DMS79 (cell line): ENCODE results near the gene ADCY4.
"Not testable (repeated sequence)": the region's sequence is repeated elsewhere in the genome, so short reads cannot be mapped to it uniquely, and the experiment has no call there.

Experiments
- DNase-seq: peaks from one replicate; lab custom pipeline; 2025; lab: John Stamatoyannopoulos, UW

Gene ADCY4

DNA sequence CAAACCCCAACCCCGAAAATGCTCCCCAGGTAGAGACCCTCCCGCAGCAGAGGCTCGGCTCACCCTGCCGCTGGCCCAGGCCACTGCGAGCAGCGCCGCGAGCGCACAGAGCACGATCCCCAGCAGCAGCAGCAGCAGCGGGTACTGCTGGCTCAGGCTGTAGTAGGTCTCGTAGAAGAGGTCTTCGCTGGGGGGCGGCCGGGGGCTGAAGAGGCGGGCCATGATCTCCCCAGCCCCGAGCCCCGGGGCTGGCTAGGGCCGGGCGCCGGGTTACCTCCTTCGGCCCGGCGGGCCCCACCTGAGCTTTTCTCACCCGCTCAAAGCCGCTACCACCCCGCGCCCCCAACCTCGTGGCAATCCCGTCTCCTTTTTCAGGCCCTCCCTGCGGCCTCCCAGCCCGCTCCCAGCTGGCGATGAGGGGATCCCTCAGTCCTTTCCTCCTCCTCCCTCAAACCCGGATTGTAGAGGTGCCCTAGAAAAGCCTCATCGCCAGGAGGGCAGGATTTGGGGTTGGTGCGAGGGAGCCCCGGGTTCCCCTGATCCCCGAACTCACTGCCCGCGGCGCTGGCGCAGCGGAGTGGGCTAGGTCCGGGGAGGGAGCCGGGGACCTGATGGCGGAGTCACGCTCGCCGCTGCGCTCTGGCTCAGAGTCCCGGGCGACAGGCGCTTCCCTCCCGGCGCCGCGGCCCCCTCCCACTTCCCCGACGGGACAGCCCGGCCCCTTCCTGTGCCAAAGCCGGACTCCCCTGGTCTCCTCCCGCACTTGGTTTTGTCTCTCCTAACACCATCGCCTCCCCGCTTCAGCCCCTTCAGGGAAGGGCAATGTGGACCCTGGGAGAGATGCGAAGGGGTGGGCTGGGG lies at the start of gene ADCY4:
Gene ADCY4 (minus strand): TSS at position 641 of the 861 bp plus-strand sequence. CDS start 419 bp downstream, at position 222.
- DNase-seq, result no peak

DNA sequence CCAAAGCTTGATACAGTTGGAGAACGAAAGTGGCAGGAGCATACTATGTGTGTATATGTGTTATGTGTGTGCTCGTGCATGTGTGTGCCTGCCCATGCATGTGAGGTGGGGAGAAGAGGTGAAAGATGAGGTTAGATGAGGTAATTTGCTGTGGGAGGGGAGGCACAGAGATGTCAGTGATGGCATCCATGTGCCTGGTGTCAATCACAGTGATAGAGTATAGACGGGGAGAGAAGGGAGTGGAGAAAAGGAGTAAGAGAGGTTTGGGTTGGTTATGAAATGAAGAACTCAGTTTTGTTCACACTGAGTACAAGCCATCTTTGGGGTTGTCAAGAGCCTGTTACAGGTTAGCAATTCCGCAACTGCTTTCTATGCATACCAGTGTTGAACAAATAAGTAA lies 49.3 kb upstream of the ADCY4 start:
- no peak for DNase-seq

DNA sequence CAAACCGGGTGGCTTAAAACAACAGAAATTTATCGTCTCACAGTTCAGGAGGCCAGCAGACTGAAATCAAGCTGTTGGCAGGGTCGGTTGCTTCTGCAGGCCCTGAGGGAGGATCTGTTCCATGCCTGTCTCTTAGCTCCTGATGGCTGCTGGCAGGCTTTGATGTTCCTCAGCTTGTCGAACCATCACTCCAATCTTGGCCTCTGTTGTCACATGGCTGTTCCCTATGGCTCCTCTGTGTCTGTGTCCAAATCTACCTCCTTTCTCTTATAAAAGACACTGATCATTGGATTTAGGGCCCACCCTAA lies 47.1 kb upstream of the ADCY4 start:
- DNase-seq, result no peak

DNA sequence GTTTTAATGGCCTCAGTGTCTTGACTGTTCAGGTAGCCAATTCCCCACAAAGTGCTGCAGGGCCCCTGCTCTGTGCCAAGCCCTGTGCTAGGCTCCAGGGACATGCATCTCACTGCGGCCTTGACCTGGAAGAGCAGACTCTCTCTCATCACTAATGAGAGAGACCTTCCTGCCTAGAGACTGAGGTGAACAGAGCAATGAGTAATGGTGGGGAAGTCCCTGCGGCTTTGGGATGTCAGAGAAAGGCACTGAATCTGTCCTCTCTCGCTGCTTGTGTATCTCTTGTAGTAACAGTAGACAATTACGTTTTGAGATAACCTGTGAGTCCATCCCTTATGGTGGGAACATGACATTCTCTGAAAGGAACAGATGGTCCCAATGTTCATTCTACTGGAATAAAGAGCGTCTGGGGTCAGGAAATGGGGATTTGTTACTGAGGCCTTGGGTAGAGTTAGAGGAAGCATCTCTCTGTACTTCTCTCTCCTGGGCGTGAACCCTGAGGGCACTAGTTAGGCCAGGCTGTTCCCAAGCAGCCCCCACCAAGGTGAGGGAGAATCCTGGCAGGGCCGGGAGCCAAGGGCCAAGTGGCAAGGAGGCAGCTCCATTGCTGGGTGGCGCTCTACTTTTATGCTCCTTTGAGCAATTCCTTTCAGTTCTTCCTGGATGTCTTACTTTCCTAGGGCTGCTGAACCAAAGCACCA lies 46.6 kb upstream of the ADCY4 start:
- DNase-seq, result no peak

DNA sequence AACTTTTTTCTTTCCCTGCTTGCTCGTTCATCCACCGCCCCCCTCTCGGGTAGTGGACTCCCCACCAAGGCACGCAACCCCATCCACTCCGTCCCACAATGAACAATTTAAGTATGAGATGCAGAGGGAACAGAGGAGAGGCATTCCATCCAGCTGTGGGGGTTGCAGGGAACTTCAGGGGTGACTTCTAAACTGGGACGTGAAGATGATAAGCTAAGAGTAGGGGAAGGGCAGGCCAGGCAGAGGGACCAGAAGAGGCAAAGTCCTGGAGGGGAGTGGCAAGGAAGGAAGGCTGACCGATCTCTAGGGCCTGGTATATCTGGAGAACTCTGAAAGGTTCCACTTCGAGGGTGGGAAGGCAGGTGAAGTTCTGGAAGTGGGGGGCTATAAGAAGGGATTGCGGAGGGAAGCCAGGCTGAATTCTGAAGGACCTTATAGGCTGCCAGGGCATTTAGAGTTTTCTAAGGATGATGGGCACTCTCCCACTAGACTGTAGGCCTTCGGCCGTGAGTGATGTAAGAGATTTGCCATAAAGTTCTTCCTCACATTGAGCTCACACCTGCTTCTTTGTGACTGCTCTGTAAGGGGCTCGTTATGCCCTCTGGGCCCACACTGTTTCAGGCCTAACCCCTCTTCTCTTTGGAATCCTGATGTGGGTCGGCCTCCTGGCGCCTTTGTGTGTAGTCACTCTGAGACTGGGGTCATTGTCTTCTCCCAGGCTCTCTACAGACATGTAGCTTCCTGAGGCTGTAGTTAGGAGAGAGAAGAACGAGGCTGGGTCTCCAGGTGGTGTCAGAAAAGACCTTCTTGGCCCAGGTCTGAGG lies 45.2 kb upstream of the ADCY4 start:
- DNase-seq, result no peak

DNA sequence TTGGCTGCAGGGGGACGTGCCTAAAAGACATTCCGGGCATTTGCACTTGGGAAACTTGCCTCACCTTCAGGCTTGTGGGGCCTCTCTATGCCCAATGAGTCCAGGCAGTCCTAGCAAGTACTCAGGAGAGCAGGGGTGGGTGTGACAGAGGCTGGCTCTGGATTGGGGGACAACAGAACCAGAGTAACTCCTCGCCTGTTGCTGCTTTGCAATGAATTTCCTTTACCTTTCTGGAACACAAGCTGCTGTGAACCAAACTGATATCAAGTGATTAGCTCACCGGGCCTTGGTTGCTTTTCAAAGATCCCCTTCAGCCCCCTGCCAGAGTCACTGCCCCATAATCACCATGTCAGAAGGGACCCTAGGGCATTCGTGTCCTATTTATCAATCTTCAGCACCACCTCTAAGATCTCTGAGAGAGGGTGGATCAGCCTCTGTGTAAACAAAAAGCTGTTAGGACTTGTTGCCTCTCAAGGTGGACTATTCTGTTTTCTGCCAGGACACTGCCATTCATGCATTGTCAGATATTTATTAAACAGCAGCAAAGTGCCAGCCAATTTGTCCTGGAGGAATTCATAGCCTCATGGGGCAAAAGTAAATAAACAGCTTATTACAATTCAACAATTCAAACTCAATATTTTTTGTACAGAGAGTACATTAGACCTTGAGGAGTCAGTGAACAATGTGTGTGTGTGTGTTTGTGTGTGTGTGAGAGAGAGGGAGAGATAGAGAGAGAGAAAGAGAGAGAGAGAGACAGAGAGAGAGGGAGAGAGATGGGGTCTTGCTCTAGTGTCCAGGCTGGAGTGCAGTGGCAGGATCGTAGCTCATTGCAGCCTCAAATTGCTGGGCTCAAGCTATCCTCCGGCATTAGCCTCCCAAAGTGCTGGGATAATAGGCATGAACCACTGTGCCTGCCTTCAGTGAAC lies 44.4 kb upstream of the ADCY4 start:
- DNase-seq, result peak; percentile 24

DNA sequence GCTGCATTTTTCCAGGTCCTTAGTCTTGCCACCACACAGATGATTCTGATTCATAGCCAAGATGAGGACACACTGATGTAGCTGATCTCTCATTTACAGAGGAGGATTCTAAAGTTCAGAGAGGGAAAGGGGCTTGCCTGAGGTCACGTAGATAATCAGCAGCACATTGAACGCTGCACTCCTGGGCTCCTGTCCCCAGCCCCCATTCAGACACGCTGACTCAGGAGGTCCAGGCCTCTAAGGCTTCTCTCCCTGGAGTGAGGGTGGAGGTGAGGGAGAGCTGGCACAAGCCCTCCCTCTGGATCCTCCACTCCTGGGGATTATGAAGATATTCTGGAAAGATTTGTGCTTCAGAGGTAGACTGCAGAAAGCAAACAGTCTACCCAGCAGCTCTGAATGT lies 43.5 kb upstream of the ADCY4 start:
- DNase-seq, result no peak

DNA sequence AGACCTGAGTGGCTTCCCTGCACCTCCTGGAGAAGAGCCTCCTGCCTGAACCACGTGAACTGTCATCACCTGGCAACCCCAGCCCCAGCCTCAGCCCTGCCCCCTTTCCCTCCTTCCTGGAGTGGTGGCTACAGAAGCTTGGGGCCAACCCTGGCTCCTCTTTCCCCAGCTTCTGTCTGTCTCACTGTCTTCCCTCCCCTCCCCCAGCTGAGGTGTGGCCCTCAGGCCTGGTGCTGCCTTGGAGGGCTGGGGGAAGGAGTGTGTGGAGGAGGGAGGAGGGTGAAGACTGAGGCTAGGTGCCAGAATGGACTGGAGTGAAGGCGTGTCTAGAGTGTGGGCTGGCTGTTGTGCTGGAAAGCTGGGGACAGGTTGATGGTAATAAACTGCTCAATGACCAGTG lies 42.8 kb upstream of the ADCY4 start:
- DNase-seq, result peak; percentile 45

DNA sequence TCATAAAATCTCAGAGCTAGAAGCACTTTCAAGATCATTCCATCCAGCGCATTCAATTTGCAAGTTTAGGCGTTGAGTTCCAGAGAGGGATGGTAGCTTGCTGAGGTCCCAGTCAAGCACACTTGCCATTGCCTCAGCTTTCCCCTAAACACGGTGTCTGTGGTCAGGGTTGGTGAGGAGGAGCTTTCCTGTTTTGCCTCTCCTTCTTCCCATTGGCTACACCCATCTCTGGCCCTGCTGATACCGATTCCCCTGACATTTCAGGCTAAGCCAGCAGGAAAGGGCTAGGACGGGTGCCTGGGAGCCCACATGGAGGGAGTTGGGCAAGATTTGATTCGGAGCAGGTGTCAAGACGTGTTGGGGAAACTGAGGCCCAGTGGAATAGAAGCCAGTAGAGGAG lies 42.3 kb upstream of the ADCY4 start:
- no peak for DNase-seq

DNA sequence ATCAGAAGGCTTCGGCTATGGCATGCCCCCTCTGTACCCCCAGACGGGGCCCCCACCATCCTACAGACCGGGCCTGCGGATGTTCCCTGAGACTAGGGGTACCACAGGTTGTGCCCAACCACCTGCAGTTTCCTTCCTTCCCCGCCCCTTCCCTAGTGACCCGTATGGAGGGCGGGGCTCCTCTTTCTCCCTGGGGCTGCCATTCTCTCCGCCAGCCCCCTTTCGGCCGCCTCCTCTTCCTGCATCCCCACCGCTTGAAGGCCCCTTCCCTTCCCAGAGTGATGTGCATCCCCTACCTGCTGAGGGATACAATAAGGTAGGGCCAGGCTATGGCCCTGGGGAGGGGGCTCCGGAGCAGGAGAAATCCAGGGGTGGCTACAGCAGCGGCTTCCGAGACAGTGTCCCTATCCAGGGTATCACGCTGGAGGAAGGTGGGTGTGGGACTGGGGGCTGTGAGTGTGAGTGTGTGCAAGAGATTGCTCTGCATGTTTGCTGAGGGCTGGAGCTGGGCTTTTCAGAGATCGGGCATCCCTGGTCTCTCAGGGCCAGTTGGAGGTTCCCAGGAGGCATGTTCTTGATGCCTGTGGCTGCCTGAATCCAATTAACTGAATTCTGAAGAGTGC lies 41.7 kb upstream of the ADCY4 start:
- no peak for DNase-seq

DNA sequence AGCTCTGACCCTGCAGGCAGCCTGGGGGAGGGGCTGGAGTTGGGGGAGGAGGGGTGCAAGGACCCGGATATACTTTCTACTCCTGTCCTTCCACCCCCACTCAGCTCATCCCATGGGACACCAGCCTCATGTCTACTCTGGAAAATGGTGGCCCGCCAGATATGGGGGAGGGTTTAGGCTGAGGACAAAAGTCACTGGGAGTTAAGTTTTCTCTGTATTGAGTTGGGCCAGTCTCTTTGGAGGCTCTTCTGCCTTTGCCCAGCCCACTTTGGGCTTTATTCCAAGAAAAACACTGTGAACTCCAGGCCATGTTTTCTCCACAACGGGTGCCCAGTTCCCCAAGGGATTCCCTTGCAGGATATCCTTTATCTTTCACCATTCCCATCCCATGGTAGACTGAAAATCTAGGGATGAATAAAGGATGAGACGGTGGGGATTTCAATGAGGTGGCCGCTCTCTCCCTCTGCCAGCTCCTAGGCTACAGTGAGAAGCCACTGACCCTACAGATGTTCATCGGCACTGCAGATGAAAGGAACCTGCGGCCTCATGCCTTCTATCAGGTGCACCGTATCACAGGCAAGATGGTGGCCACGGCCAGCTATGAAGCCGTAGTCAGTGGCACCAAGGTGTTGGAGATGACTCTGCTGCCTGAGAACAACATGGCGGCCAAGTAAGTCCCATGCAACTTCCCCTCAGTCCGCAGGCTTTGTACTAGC lies 38.0 kb upstream of the ADCY4 start:
- no peak for DNase-seq

DNA sequence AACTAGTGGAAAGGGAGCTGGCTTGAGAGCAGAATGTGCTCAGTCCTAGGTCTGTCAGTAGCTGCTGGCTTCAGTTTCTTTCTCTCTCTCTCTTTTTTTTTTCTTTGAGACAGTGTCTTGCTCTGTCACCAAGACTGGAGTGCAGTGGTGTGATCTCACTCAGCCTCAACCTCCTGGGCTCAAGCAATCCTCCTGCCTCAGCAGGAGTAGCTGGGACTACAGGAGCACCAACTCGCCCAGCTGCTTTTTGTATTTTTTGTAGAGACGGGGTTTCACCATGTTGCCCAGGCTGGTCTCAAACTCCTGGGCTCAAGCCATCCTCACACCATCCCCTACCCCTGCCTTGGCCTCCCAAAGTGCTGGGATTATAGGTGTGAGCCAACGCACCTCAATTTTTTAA lies 36.7 kb upstream of the ADCY4 start:
- DNase-seq, result not testable (repeated sequence)

DNA sequence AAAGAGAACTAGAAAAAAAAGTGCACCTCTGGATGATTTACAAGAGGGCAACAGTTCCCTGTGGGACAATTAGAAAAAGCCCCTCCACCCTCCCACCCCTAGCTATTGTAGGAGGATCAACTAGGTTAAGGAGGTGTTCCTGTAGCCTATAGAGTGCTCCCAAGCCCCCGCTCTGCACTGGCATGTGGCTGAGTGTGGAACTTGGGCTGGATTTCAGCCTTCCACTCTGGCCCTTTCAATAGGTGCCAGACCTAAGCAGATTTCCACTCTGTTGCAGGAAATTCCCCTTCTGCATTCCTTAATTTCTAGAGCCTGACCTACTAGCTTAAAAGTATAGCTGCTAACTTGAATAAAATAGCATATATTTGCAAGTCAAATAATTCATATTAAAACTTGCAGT lies 35.9 kb upstream of the ADCY4 start:
- DNase-seq, result no peak

DNA sequence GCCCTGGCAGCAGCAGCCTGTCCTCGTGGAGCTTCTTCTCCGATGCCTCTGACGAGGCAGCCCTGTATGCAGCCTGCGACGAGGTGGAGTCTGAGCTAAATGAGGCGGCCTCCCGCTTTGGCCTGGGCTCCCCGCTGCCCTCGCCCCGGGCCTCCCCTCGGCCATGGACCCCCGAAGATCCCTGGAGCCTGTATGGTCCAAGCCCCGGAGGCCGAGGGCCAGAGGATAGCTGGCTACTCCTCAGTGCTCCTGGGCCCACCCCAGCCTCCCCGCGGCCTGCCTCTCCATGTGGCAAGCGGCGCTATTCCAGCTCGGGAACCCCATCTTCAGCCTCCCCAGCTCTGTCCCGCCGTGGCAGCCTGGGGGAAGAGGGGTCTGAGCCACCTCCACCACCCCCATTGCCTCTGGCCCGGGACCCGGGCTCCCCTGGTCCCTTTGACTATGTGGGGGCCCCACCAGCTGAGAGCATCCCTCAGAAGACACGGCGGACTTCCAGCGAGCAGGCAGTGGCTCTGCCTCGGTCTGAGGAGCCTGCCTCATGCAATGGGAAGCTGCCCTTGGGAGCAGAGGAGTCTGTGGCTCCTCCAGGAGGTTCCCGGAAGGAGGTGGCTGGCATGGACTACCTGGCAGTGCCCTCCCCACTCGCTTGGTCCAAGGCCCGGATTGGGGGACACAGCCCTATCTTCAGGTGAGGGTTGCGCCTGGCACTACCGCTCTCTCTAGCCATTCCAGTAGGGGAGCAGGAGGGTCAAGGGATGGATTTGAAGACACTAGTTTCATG lies 35.2 kb upstream of the ADCY4 start:
- no peak for DNase-seq

DNA sequence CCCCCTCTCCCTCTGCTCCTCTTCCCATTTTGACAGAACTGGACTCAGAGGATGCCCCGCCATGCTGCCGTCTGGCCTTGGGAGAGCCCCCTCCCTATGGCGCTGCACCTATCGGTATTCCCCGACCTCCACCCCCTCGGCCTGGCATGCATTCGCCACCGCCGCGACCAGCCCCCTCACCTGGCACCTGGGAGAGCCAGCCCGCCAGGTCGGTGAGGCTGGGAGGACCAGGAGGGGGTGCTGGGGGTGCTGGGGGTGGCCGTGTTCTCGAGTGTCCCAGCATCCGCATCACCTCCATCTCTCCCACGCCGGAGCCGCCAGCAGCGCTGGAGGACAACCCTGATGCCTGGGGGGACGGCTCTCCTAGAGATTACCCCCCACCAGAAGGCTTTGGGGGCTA lies 34.6 kb upstream of the ADCY4 start:
- no peak for DNase-seq

DNA sequence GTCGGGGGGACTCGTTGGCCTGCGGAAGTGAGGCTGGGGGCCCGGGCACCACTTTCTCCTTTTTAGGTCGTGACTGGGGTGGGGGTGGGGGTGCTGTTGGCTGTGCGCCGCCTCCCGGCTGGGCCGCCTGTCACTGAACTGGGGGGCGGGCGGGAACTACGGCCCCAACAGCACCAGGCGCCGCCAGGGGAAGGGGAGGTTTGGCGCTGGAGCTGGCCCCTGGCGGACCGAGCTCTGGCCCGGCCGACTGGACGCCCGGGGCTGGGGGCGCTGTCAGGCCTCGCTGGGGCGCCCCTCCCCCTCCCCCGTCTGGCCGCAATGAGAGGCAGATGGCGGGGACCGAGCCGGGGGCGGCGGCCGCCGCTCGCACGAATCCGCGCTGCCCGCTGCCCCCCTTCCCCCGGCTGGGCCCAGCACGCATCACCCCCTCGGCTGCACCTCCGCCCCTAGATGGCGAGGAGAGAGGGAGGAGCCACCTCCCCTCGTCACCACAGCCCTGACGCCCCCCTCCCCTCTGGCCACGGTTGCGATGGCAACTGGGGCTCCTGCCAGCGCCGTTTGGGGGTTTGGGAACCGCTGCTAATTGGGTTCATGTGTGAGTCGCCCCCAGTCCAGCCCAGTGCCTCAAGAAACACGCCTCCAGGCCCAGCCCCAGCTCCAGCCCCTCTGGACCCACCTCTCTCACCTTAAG lies 33.8 kb upstream of the ADCY4 start:
- peak; percentile 77 for DNase-seq

DNA sequence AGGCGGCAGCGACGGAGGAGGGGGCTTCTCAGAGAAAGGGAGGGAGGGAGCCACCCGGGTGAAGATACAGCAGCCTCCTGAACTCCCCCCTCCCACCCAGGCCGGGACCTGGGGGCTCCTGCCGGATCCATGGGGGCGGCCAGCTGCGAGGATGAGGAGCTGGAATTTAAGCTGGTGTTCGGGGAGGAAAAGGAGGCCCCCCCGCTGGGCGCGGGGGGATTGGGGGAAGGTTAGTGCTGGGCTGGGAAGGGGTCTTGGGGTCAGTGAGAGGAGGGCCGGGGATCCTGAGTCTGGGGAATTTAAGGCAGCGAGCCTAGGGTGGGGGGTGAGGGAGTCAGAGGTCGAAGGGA lies 33.3 kb upstream of the ADCY4 start:
- DNase-seq, result no peak

DNA sequence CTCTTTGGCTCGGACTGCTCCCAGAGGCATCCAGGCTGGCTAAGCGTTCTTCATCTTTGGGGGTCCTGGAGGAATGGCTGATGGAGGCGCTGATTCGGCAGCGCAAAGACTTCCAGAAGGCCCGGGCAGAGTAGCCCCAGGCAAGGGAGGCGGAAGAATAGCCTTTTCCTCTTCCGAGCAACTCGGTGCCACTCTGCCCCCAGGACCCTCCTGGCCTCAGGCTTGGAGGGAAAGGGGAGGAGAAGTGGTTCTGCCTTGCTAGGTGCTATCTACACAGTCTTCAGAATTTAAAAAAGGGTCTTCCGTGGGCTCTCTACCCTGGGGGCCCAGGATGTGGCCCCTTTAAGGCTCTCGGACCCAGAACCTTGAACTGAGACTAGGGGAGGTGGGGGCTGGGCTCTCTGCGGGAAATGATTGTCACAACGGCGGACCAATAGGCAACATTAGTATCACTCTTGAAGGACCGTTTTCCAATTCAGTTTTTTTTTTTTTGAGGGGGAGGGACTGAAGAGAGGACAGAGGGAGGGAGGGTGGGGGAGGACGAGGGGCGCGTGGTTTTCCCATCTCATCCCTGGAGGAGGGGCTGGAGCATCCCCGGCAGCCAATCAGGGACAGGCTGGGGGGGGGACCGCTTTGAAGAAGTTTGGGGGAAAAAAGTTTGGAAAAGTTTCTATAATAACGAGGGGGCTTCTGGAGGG lies 32.8 kb upstream of the ADCY4 start, which contains the start of gene NFATC4:
Gene NFATC4 (plus strand): TSS at position 671 of the 698 bp plus-strand sequence. CDS start 157 bp downstream, outside the sequence.
- DNase-seq, result peak; percentile 90
